H1 (cell line): Measurements from ENCODE around the gene ST6GALNAC3.

Source experiments
- ASH2L ChIP-seq: fragments of 200-600, 300-600 bp; sonication (generic); IDR thresholded peaks from one replicate; pipeline ENCODE4 v1.7.1; 2017; ENCODE audit warnings: low read length
- CEBPB ChIP-seq: IDR thresholded peaks from 2 replicates; pipeline ENCODE4 v1.6.1; 2012; ENCODE audit warnings: low read depth, low read length
- CREB1 ChIP-seq: IDR thresholded peaks from 2 replicates; pipeline ENCODE4 v1.6.1; 2012; ENCODE audit warnings: inconsistent platforms
- CTCF ChIP-seq, 3 experiments: IDR thresholded peaks; 1 replicate in 2 of 3; 2 replicates in 1 of 3; pipeline versions ENCODE4 v1.5.1 to v1.6.1; 2011; ENCODE audit warnings: low read length in 3 of 3, mild to moderate bottlenecking in 3 of 3, inconsistent platforms in 2 of 3, low read depth in 1 of 3, moderate library complexity in 1 of 3; ENCODE audit not compliant: insufficient read depth in 1 of 3; ENCODE audit errors: control extremely low read depth in 1 of 3
- EZH2 ChIP-seq: fragments of 200-600 bp; sonication (generic); IDR thresholded peaks from 2 replicates; pipeline ENCODE4 v1.7.1; 2012; ENCODE audit warnings: low read depth, mild to moderate bottlenecking, moderate library complexity, low read length, inconsistent platforms; ENCODE audit not compliant: severe bottlenecking
- FOSL1 ChIP-seq: IDR thresholded peaks from 2 replicates; pipeline ENCODE4 v1.6.1; 2011; ENCODE audit warnings: mild to moderate bottlenecking, low read depth, low read length, moderate library complexity; ENCODE audit not compliant: insufficient read depth
- ZNF274 ChIP-seq: IDR thresholded peaks from 2 replicates; pipeline ENCODE4 v1.7.0; 2012; ENCODE audit warnings: low read length, borderline replicate concordance; ENCODE audit errors: extremely low read depth

- TF ChIP-seq ZNF274 (no peak), CTCF (IDR thresholded peaks at IDR 0.05; ENCODE audit: control extremely low read depth in 1 of 3, insufficient read depth in 1 of 3, low read depth in 1 of 3, low read length in 3 of 3) (no peak), CREB1 (no peak), ASH2L (no peak), EZH2 (no peak), FOSL1 (no peak), CEBPB (no peak)
Measured at GRCh38 chr1:76109901-76110560, 35.5 kb downstream of the ST6GALNAC3 start.
